Hippocampal formation (tissue), 2 donors: ENCODE results near the gene KRT79.
"Not testable (repeated sequence)": the region's sequence is repeated elsewhere in the genome, so short reads cannot be mapped to it uniquely, and the experiment has no call there.

Experiments
- DNase-seq, 2 donors: peaks; one replicate each; lab custom pipeline; 2025; lab: John Stamatoyannopoulos, UW

The KRT79 gene

DNA sequence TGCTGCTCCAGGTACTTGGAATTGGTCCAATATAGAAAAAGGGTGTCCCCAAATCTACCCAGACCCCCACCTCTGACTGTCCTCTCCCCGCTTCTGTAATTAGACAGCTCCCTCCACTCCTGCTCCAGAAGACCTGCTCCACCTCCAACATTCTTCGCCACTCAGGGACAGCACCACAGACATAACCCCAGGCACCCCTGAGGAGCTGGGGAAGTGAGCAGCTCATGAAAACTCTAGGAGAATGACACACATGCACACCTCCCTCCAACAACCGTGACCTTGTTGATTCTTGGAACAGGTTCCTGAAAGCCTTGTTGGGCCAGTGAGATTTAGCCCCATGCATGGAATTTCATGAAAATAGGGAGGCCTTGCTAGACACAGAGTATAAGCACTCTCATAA is 28.4 kb downstream of the KRT79 start:
- DNase-seq: no peak

DNA sequence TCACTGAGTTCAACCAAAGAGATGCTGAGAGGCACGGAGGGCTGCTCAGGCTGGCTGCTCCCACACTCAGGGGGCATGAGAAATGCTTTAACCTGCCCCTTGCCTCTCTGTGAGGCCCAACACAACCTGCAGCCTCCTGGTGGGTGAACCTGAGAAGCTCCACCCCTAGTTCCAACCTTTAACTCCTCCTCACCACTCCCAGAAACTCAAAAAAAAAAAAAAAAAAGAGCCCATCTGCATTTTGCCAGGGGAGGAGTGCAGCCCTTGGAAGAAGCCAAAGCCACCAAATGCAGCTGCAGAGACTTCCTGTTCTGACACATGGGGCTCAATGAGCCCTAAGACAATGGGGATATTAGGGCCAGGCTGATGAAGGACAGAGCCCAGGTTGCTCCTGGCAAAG is 29.1 kb downstream of the KRT79 start:
- no peak for DNase-seq

DNA sequence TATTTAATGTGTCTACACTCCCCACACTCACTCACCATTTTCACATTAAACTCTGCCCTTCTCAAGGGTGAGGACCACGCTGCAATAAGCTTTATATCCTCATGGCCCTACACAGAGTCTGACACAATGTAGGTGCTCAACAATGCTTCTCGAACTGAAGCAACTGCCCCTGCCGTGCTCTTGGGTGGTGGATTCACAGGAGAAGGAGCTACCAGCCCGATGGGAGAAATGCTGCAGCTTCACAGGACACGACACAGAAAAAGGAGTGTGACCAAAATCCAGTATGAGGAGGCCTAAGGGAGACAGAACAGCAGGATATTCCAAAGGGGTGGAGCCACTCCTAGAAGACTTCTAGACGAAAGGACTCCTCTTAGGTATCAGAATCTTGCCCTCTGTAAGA is 31.7 kb downstream of the KRT79 start:
- no peak for DNase-seq

DNA sequence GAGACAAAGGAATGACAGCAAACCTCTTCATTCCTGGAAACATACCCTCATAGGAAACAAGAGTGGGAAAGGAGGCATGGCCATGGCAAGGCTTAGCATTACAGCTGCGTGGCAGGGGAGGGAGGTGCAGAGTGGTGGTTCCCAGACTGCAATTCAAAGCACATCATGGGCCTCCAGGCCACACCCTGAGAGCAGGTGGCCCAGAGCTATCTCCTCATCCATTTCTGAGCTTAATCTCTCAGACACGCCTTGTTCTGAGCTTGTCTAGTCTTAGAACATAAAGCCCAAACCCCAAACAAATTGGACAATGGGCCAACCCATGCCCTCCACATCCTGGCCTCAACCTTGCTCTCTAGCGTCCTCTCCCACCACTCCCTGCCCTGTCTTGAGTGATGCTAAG is 32.3 kb downstream of the KRT79 start:
- DNase-seq: no peak

DNA sequence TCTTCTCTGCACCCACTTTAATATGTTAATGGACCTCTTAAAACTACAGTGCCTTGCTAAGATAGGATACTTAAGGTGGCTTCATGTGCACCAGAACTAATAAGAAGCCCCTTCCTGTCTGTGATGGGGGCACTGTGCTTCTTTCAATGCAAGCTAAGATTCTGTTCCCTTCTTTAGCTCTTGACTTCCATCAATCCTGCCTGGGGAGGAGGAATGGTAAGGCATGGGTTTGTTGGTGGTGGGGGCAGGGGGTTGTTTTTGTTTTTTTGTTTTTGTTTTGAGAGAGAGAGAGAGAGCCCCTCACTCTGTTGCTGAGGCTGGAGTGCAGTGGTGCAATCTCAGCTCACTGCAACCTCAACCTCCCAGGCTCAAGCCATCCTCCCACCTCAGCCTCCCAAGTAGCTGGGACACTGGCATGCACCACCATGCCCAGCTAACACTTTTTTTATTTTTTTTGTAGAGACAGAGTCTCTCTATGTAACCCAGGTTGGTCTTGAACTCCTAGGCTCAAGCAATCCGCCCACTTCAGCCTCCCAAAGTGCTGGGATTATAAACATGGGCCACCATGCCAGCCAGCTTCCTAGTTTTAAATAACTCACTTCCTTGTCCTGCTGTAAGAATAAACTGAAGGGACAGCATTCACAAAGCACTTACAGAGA is 33.7 kb downstream of the KRT79 start:
- DNase-seq: no peak

DNA sequence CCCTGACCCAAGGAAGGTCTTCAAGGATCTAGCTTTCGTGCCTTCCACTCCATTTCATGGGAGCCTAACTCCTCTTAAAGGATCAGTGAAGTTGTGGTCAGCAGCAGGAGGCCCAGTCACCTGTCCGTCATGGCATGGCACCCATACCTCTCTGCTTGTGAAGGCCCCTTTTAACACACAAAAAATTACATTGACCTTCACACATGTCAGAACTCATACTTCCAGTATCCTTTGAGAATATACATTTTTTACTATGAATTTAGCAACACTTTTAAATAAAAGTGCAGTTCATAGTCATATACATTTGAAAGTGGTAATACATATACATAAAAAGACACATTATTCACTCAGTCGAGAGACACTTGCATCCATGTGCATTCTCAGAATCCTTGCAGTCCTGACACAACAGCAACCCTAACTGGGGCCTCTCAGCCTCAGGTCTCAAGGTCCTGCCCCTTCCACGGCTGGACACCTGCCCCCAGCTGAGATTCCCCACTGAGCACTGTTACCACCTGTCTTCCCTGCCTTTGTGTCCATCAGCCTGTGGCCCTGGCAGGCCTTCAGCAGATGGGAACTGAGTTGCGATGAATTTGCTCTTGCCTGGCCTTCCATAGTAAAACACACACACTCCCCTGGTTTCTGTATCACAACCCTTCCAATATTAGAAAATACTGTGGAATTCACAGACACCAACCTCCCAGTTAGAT is 34.5 kb downstream of the KRT79 start:
- DNase-seq: no peak

DNA sequence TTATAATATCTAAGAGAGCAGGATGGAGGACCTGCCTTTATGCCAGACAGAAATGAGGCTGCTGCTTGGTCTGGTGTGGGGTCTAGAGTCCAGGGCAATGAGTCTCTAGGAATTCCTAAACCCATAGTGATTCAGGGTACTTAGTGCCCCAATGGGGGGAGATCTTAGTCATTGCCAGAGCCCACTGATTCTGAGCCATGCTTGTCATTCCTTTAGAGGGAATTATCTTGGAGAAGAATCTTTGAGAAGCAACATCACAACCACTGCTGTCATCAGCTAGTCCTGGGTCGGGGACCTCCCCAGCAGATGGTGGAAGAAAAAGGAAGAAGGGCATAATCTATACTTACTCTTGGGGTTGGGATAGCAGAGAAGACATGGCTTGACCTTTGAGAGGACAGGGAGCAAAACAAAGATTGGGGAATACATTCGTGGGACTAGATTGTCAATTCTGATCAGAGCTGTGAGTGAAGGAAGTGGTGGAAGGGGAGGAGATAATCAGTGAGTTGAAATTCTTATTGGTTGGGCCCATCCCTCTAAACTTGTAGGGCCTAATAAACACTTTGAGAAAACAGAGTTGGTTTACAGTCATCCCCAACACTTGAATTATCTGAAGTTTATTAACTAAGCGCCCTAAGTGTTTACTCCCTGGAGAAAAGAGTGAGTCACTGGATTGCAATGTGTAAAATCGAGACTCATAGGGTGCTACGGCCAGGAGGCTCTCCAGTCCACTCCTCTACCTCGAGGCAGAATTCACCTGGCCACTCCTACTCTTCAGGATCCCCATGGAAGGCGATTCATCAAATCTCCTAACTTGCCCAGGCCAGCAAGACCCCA is 35.2 kb downstream of the KRT79 start:
- no peak for DNase-seq

DNA sequence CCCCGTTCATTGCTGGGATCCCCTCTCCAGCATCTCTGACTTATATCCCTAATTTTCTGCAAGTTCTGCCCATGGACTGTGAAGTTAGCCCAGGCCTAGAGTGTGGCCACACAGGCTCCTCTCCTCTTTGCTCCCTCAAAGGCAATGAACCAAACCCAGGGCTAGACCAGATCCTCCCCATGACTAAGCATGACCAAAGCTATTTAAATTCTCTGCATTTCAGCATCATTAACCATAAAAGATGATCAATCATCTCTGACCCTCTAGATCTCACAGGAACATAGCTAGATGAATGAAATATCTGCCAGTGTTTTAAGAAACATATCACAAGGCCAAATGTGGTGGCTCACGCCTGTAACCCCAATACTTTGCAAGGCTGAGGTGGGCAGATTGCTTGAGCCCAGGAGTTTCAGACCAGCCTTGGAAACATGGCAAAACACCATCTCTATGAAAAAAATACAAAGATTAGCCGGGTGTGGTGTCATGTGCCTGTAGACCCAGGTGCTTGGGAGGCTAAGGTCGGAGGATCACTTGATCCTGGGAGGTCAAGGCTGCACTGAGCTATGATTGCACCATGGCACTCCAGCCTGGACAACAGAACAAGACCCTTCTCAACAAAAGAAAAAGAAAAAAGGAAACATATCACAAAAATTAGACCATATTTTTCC is 36.0 kb downstream of the KRT79 start:
- DNase-seq: no peak

DNA sequence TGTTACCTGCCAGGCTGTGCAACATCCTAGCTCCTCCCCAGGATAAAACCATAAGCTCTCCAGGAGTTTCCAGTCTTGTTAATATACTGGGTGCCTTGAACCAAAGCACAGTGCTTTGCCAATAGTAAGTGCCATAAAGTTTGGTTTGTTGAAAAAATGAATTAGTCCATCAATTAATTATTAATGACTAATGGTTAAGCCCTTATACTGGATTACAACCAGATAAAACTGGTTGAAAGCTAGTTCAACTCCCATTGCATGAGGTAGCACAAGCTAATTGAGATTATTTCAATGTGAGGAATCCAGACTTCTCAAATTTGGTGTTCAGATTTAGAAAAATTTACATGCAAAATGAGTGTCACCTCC is 36.6 kb downstream of the KRT79 start:
- DNase-seq: no peak

DNA sequence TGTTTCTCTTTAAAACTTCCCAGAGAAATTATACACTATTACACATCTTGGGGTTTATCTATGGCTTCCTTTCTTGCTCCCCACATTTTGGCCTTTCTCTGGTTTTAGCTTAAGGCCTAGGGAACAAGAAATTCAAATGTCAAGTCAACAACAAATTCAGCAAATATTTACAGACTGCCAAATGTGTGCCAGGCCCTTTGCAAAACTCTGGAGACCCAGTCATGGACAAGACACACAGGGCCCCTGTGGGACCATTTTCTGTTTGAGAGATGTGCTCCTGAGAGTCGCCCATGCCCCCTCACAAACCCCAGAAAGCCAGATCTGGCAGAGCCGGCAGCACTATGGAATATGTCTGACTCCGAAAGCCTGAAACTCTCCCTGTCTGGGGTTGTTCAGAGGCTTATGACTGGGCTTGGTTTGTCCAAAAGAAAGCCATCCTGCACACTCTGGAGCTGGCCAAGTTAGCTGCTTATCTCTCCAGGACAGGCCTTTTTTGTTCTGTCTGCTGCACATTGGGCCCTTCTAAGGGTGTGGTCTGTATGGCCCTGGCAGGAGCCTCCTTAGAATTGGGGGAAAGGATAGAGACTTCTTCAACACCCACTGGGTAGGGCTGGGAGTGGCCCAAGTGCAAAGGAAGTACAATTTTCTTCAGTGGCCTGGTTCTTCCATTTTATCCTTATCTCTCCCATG is 37.1 kb downstream of the KRT79 start:
- DNase-seq: no peak

DNA sequence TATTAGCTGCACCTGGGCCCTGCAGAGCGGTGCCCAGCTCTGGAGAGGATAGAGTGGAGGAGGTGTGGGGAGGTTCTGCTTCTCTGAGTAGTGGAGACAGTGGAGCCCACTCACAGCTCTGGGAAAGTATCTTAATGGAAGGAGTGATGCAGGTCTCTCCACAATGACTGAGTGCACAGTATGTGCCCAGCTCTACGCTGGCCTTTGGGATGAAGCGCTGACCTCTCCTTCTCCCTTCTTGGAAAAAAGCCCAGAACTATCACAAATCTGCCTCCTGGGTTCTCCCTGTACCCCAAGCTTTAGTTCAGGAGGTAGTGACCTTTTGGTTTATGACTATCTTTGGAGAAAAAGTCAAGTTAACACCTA is 37.7 kb downstream of the KRT79 start:
- no peak for DNase-seq

DNA sequence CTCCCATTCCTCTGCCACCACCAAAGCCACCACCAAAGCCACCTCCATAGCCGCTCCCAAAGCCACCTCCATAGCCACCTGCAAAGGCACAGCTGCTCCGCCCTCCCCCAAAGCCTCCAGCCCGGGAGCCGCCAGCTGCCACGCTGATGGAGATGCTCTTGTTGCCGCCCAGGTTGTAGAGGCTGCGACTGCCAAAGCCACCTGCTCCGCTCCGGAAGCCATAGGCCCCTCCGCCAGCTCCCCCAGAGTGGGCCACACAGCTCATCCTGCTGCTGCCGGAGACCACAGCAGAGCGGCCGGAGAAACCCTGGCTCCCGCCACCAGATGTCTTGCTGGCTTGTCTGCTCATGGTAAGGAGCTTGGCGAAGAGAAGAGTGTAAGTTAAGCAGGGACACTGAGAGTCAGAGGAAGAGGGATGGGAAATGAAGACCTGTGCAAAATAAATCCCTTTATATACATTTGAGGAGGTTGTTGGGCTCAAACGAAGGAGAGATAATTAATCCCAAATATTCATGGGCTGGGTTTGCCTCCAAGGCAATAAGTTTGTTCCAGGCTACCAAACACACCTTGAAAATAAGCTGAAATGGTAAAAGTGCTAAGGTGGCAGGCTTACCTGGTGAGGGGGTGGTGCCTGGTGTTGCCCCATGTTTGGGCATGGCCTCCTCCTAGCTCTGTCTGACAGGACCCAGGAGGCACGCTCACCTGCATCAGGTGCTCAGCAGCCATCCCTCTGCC is 38.2 kb downstream of the KRT79 start, which contains the start of gene KRT3:
KRT3 (minus strand) TSS at position 424 of the 735 bp plus-strand sequence; CDS start at position 349, 75 bp downstream.
- DNase-seq: no peak

DNA sequence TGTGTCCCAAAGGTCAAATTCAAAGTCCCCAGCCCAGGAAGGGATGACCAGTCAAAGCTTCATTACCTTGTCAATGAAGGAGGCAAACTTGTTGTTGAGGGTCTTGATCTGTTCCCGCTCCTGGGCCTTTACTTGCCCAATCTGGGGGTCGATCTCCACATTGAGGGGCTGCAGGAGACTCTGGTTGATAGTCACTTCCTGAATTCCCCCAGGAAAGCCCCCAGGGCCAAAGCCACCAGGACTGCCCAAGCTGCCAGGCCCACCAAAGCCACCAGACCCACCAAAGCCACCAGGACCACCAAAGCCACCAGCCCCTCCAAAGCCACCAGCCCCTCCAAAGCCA is 38.8 kb downstream of the KRT79 start:
- not testable (repeated sequence) for DNase-seq

DNA sequence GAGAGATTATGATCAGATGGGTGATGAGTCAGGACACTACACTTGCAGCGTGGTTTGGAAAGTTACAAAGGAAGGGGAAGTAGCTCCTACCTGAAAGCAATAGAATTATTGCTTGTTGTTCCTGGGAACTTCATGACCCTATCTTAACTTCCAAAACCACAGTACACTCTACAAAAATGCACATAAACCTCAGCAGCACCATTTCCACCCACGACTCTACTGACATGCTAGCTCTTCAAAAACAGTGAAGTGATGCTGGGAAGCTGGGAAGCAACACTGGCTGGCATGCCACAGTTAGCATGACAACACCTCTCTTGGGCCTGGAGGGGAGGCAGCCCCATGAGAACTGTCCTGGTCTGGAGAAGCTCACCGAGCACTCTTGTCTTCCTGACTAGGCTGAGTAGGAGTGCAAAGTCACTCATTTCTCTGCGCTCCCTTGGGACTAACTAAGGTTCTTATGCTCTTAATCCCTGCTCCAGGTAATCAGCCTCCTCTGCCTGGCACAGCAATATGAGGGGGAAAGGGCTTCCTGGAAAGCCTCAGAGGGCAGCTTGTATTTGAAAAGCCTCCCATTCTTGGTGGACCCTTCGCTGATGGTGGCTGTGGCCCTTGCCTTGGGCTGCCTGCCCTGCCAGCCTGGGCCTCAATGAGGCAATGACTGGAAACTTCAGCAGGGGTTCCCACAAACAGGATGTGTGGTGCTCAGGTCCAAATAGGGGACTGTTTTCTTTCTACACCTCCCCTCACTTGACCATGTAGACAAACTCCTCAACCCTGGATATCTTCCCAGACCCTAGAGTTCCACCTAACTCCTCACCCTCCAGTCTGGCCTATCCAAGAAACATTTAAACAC is 39.4 kb downstream of the KRT79 start:
- DNase-seq: no peak

DNA sequence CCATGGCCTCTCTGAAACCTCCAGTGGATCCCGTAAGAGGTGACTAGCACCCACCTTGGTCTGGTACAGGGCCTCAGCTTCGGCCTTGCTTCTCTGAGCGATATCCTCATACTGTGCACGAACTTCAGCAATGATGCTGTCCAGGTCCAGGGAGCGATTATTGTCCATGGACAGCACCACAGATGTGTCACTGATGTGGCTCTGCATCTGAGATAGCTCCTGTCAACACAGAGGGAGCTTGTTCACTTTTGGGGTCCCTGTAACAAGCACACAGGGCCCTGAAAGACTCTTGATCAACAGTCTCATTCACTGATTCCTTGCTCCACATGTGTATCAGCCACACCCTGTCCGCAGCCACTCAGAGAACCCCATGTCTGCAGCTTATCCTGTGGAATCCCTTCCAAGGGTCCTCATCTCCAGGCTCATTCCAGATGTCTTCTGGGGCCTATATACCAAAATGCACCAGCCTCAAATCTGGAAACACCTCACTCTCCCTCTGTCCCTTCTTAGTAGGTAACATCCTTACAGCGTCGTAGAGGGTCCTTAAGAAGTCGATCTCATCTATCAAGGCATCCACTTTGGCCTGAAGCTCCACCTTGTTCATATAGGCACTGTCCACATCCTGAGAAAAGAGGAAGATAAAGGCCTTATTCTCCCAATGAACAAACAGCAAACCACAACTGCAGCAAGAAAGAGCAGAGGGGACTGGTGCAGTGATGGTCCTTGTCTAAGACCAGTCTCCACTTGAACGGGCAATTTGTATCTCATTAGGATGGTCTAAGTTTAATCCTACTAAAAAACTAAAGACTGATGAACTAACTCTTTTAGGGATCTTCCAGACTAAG is 41.7 kb downstream of the KRT79 start:
- DNase-seq: no peak

DNA sequence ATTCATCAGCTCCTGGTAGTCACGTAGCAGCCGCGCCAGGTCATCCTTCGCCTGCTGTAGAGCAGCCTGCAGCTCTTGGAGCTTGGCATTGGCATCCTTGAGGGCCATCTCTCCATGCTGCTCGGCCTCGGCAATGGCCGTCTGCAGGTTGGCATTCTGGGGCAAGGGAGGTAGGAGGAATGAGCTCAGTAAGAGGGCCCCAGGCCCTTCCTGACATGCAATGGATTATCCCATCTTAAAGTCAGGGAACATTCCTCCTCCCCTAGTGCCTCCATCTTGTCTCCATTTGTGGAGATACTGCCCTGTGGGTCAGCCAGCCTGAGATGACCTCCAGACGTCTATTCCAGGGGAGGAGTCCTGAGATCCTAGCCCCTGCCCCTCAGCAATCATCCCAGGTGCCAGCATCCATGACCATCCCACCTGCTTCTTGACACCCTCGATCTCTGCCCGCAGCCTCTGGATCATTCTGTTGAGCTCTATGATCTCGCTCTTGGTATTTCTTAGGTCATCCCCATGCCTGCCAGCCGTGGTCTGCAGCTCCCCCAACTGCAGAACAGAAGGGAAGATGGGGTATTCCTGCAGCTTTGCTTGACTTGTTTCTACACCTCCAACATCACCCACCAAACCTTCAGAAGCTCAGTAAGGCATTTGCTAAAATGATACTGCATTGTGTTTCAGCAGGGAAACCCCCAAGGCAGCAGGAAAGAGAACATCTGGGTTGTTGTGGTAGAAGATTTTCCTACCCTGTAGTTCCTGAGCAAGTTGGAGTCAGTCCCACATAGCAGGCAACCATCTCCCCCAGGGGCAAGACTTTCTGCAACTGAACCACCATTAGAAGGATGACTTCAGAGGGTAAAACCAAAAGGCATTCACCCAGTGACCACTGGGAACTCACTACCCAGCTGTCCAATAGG is 42.6 kb downstream of the KRT79 start:
- DNase-seq: no peak

DNA sequence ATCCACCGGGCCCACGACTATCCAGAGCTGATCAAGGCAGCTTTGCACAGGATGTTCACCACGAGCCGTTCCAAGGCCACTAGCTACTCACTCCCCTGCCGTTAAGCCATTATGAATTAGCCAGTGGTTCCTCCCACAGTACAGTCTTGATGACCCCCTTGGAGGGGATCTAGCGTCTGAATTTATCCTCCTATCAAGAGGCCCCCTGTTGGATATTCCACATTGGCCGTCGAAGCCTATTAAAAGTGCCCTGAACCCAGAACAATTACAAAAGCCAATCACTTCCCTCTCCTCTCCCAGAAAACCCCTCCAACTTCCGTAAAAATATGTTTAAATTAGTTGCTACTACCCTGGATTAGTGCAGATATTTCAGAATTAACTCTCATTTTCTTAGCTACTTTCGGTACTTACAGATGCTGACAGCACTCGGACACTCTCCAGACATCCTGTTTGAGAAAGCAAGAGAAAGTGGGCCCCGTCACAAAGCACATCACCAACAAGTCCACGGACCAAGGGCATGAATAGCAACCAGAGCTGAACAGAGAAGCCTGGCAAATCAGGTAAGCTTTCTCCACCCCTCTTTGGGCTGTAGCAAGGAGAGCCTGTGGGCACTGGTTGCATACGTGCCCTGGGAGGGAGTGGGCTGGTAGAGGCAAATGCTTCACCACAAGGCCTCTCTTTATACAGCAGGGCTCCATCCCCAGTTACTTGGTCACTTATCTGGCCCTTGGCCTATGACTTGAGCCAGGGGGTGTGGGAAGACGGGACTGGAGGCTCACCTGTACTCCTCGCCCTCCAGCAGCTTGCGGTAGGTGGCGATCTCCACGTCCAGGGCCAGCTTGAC is 43.5 kb downstream of the KRT79 start:
- no peak for DNase-seq
